ENCODE results near the gene STK31.
"Not testable (repeated sequence)": the region's sequence is repeated elsewhere in the genome, so short reads cannot be mapped to it uniquely, and the experiment has no call there.

Gene STK31

DNA sequence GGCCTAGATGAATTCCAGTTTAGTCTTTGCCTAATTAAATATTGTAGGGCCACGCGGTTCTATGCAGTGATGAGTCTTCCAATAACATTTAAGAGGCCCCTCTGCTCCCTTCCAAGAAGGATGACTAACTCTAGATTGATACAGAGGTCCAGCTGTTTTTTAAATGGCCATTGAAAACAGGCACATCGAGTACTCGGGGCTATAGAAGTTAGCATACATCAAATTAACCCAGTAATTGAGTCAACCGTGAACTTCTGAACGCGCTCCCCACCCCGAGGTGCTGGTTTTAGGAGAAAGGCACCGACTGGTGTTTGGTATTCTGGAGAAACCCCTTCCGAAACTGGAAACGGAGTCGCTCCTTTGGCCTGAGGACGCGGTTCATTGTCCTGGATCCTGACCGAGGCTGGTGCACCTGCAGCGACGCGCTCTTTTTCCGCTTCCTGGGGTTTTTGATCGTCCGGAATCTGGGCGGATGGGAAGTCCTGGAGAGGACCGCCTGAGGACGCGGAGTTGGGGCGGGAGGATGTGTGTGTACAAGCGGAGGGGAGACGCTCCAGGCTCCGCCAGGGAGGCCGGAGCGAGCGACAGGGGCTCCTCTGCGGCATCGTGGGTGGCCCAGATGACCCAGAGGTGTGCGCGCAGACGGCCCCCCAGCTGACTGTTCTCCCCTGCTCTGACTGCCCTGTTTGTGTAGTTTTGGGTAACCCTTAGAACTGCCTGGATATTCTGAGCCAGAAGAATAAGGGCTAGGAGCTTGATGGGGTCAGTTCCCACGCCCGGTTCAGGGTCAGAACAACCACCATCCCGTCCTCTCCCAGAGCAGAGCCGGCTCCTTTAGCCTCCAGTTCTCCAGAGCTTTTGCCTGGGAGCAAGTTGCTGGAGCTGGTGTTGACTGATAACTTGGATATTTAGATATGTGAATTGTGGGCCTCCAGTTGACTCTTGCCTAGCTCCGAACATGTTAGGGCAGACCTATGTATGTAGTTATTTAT is 29.3 kb upstream of the STK31 start:
- Histone ChIP-seq H3K27me3 (ENCODE audit: insufficient read depth, low read length, poor library complexity) (no peaks in the 10 kb centered on the region), H3K4me2 (ENCODE audit: insufficient read depth, low read length) (peak overlapping the region; percentile 78), H3K9ac (ENCODE audit: low read depth, low read length) (peak overlapping the region; percentile 75), H3K79me2 (ENCODE audit: insufficient read depth, low read length) (peaks cover 35% of the 10 kb centered on the region), H3K4me3 (ENCODE audit: low read depth in 1 of 2, low read length in 2 of 2) (peak overlapping the region; percentile 37 to 79), H4K20me1 (ENCODE audit: insufficient read depth, low read length) (0 out of 2 replicates have a peak, but pooled peaks cover 3% of the 10 kb centered on the region), H3K36me3 (ENCODE audit: insufficient read depth, low read length) (no peaks in the 10 kb centered on the region; the same call in 1 of the 2 replicates), H3K27ac (ENCODE audit: low read length) (peak overlapping the region; percentile 81), H3K9me3 (ENCODE audit: insufficient read depth, low read length, severe bottlenecking) (no peaks in the 10 kb centered on the region), H3K4me1 (ENCODE audit: insufficient read depth, low read length) (peaks cover 18% of the 10 kb centered on the region), H2AFZ (ENCODE audit: low read depth, low read length) (peak overlapping the region; percentile 80)
- ATAC-seq (ENCODE audit: insufficient read depth, low read depth) (peak; percentile 72), DNase-seq (peak; percentile 70)
- TF ChIP-seq, protein P1, sequence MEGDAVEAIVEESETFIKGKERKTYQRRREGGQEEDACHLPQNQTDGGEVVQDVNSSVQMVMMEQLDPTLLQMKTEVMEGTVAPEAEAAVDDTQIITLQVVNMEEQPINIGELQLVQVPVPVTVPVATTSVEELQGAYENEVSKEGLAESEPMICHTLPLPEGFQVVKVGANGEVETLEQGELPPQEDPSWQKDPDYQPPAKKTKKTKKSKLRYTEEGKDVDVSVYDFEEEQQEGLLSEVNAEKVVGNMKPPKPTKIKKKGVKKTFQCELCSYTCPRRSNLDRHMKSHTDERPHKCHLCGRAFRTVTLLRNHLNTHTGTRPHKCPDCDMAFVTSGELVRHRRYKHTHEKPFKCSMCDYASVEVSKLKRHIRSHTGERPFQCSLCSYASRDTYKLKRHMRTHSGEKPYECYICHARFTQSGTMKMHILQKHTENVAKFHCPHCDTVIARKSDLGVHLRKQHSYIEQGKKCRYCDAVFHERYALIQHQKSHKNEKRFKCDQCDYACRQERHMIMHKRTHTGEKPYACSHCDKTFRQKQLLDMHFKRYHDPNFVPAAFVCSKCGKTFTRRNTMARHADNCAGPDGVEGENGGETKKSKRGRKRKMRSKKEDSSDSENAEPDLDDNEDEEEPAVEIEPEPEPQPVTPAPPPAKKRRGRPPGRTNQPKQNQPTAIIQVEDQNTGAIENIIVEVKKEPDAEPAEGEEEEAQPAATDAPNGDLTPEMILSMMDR (IDR thresholded peaks at IDR 0.05; ENCODE audit: borderline replicate concordance, extremely low read depth, low read length, poor library complexity, severe bottlenecking): no peak
- no peak for TF ChIP-seq EZH2 (IDR thresholded peaks at IDR 0.05; ENCODE audit: borderline replicate concordance, low read depth, low read length, severe bottlenecking)

DNA sequence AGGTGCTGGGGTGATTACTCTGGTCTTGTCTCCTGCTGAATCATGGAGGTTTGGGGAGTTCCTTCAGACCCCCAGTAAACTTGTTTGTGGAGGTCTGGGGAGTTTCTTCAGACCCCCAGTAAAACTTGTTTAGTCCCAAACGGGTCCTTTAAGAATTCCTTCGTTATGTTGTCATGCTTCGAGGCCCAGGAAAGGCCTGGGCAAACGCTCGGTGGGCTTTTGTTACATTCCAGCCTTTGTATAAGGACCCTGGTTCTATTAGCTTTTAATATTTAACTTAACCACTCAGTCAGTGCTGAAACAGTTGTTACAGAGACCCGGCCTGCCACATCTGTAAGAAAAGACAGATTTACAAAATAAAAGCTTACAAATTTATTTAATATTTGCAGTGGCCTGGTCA is 26.0 kb upstream of the STK31 start:
- not testable (repeated sequence) for H3K9me3 ChIP-seq (ENCODE audit: insufficient read depth, low read length, severe bottlenecking); H4K20me1 ChIP-seq (ENCODE audit: insufficient read depth, low read length); H2AFZ ChIP-seq (ENCODE audit: low read depth, low read length); H3K4me2 ChIP-seq (ENCODE audit: insufficient read depth, low read length); DNase-seq; H3K27me3 ChIP-seq (ENCODE audit: insufficient read depth, low read length, poor library complexity); ATAC-seq (ENCODE audit: insufficient read depth, low read depth); H3K4me3 ChIP-seq (ENCODE audit: low read depth in 1 of 2, low read length in 2 of 2); H3K36me3 ChIP-seq (ENCODE audit: insufficient read depth, low read length); H3K9ac ChIP-seq (ENCODE audit: low read depth, low read length); H3K27ac ChIP-seq (ENCODE audit: low read length)
- Histone ChIP-seq H3K79me2 (ENCODE audit: insufficient read depth, low read length) (peaks cover 47% of the 10 kb centered on the region), H3K4me1 (ENCODE audit: insufficient read depth, low read length) (peaks cover 18% of the 10 kb centered on the region)

DNA sequence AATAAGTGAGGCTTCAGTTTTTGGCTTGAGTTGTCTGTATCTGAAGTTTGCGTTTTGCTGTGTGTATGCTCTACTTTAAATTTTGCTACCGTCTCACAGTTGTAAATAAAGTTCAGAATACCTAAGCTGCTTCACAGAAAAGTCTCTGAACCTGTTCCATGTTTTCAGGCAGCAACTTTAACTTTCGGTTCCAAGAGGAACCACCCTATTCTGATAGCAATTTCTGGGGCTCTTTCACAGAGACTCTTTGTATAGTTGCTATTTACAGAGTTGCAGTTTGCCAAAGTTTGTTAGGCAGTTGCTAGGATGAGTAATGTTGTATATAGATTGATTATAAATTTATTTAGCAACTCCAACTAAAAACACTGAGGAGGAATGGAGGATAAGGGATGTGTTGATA is 24.3 kb upstream of the STK31 start:
- Histone ChIP-seq H3K9me3 (ENCODE audit: insufficient read depth, low read length, severe bottlenecking) (no peaks in the 10 kb centered on the region), H3K4me2 (ENCODE audit: insufficient read depth, low read length) (no peak overlapping the region), H3K4me3 (ENCODE audit: low read depth in 1 of 2, low read length in 2 of 2) (no peak overlapping the region), H3K27me3 (ENCODE audit: insufficient read depth, low read length, poor library complexity) (no peaks in the 10 kb centered on the region), H2AFZ (ENCODE audit: low read depth, low read length) (no peak overlapping the region), H3K79me2 (ENCODE audit: insufficient read depth, low read length) (peaks cover 40% of the 10 kb centered on the region), H3K36me3 (ENCODE audit: insufficient read depth, low read length) (peaks cover 6% of the 10 kb centered on the region; the same call in 1 of the 2 replicates), H3K27ac (ENCODE audit: low read length) (no peak overlapping the region), H3K4me1 (ENCODE audit: insufficient read depth, low read length) (peaks cover 11% of the 10 kb centered on the region; the same call in 1 of the 2 replicates), H4K20me1 (ENCODE audit: insufficient read depth, low read length) (0 out of 2 replicates have a peak, but pooled peaks cover 3% of the 10 kb centered on the region), H3K9ac (ENCODE audit: low read depth, low read length) (no peak overlapping the region)
- no peak for DNase-seq
- TF ChIP-seq, protein P1 (IDR thresholded peaks at IDR 0.05; ENCODE audit: borderline replicate concordance, extremely low read depth, low read length, poor library complexity, severe bottlenecking): no peak
- TF ChIP-seq EZH2 (IDR thresholded peaks at IDR 0.05; ENCODE audit: borderline replicate concordance, low read depth, low read length, severe bottlenecking): no peak
- no peak for ATAC-seq (ENCODE audit: insufficient read depth, low read depth)

DNA sequence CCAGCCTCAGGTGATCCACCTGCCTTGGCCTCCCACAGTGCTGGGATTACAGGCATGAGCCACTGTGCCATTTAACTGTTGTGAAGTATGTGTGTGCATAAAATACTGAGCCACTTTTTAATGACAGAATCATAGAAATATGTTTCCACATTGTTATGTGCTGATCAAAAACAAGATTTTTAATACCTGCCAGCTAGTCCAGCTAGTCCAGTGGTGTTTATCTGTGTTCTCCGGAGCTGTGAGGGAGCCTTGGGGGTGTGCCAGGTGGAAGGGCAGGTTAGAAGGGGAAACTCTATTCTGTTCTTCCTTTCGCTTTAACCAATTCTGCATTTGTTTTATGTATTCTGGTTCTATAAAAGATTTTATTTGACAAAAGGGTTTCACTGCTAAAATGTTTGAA is 23.0 kb upstream of the STK31 start:
- ATAC-seq (ENCODE audit: insufficient read depth, low read depth) (no peak), DNase-seq (no peak)
- Histone ChIP-seq H3K4me3 (ENCODE audit: low read depth in 1 of 2, low read length in 2 of 2) (no peak overlapping the region), H3K9ac (ENCODE audit: low read depth, low read length) (no peak overlapping the region), H4K20me1 (ENCODE audit: insufficient read depth, low read length) (no peaks in the 10 kb centered on the region), H3K79me2 (ENCODE audit: insufficient read depth, low read length) (peaks cover 27% of the 10 kb centered on the region), H3K27me3 (ENCODE audit: insufficient read depth, low read length, poor library complexity) (no peaks in the 10 kb centered on the region), H3K9me3 (ENCODE audit: insufficient read depth, low read length, severe bottlenecking) (no peaks in the 10 kb centered on the region), H3K27ac (ENCODE audit: low read length) (no peak overlapping the region), H3K4me1 (ENCODE audit: insufficient read depth, low read length) (no peaks in the 10 kb centered on the region), H2AFZ (ENCODE audit: low read depth, low read length) (no peak overlapping the region), H3K36me3 (ENCODE audit: insufficient read depth, low read length) (peaks cover 12% of the 10 kb centered on the region; the same call in 1 of the 2 replicates), H3K4me2 (ENCODE audit: insufficient read depth, low read length) (no peak overlapping the region)
- TF ChIP-seq EZH2 (IDR thresholded peaks at IDR 0.05; ENCODE audit: borderline replicate concordance, low read depth, low read length, severe bottlenecking): no peak
- TF ChIP-seq, protein P1 (IDR thresholded peaks at IDR 0.05; ENCODE audit: borderline replicate concordance, extremely low read depth, low read length, poor library complexity, severe bottlenecking): no peak
